HG02981 (cell line): ENCODE measurements around the gene TAOK1.
A peak's percentile ranks its signal among the peaks of the same experiment; 100 is the strongest.

ENCODE experiments used
- ATAC-seq: cut with Tn5 transposase; IDR thresholded peaks from one replicate; pipeline ENCODE4 v1.9.1; 2021; ENCODE audit warnings: mild to moderate bottlenecking, moderate library complexity; ENCODE audit not compliant: unreplicated experiment

TAOK1 gene

GRCh38 chr17:29568331-29569244 lies 178.4 kb downstream of the TAOK1 start, which contains the start of gene TP53I13:
TP53I13 (plus strand) TSS chr17:29568701; CDS start chr17:29568759, 58 bp downstream.
- peak; percentile 35 for ATAC-seq

GRCh38 chr17:29569245-29569950 lies 179.2 kb downstream of the TAOK1 start:
- no peak for ATAC-seq

GRCh38 chr17:29570521-29570920 lies 180.4 kb downstream of the TAOK1 start:
- no peak for ATAC-seq

- no peak for ATAC-seq
Observed at GRCh38 chr17:29571486-29571882, 181.3 kb downstream of the TAOK1 start.

- no peak for ATAC-seq
Observed at GRCh38 chr17:29571883-29572681, 181.9 kb downstream of the TAOK1 start.

GRCh38 chr17:29572691-29573557 lies 182.8 kb downstream of the TAOK1 start:
- no peak for ATAC-seq

- ATAC-seq = no peak
Observed at GRCh38 chr17:29573558-29573869, 183.4 kb downstream of the TAOK1 start.

- no peak for ATAC-seq
Observed at GRCh38 chr17:29573871-29574731, 183.9 kb downstream of the TAOK1 start.

GRCh38 chr17:29574732-29575510 lies 184.8 kb downstream of the TAOK1 start:
- no peak for ATAC-seq

- ATAC-seq = no peak
Observed at GRCh38 chr17:29575511-29576213, 185.5 kb downstream of the TAOK1 start.

GRCh38 chr17:29576214-29577000 lies 186.2 kb downstream of the TAOK1 start:
- no peak for ATAC-seq

GRCh38 chr17:29577001-29577370 lies 186.8 kb downstream of the TAOK1 start:
- no peak for ATAC-seq

- ATAC-seq = no peak
Observed at GRCh38 chr17:29577385-29578211, 187.4 kb downstream of the TAOK1 start.

GRCh38 chr17:29578626-29579485 lies 188.7 kb downstream of the TAOK1 start:
- no peak for ATAC-seq
